Measurements from ENCODE around the gene ITPRID1.

- TF ChIP-seq CTCF (IDR thresholded peaks at IDR 0.05 in 4 of 5, conservative IDR thresholded peaks at IDR 0.05 in 1 of 5) (no peak), POLR2A (IDR thresholded peaks at IDR 0.05) (no peak)
Measured at GRCh38 chr7:31500656-31501055, 13.2 kb upstream of the ITPRID1 start.

Measured in gastrocnemius medialis (tissue), 4 donors.